ENCODE data around the gene STT3A. TPM values are rescaled to one million over a fixed set of nuclear protein-coding genes. Genes with fewer than 3 reads are reported as not detected.

STT3A gene
- total and polyA plus RNA-seq, 2 of the 13 experiments (the other 11 are each of a cell fraction or from before 2014, with no cell fraction given): 229 to 319 TPM

DNA sequence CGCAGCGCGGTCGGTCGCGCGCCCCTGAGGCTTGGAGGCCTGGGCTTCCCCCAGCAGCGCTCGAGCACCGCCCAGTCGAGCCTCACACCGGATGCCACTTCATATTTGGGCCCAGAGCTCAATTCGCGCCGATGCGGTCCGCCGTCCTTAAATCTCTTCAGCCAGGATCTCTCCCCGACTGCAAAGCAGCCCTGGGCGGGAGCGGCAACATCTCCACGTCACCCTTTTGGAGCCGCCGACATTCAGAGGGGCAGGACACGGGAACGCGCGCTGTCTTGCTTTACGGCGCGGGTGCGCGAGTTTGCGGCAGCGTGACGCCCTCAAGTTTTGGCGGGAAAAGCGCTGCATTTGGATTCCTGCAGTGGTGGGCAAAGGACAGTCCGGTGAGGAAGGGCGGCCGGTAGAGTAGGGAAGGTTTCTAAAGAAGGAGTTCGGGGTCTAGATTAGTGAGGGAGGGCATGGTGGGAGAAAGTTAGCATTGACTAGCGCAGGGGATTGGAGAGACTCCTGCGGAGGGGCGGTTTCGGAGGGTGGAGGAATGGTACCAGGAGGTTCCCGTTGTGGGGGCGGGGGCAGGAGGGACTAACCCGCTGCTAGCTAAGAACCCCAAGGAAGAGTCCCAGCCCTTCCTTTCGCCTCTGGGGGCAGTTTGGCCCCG lies 33.1 kb downstream of the STT3A start (continued):
- TF ChIP-seq ZNF883 (CRISPR knock-in tag; IDR thresholded peaks at IDR 0.05; ENCODE audit: not compliant biosample characterization) (peak; percentile 88), PAF1 (CRISPR knock-in tag; IDR thresholded peaks at IDR 0.05) (no peak), CHCHD3 (CRISPR knock-in tag; IDR thresholded peaks at IDR 0.05) (peak; percentile 83), PPARG (CRISPR knock-in tag; conservative IDR thresholded peaks at IDR 0.05) (no peak), CBFB (CRISPR knock-in tag; IDR thresholded peaks at IDR 0.05) (no peak), ZSCAN21 (CRISPR knock-in tag; IDR thresholded peaks at IDR 0.05; ENCODE audit: borderline replicate concordance) (peak; percentile 89; the same call in 1 of the 2 replicates), AHR (CRISPR knock-in tag; IDR thresholded peaks at IDR 0.05) (no peak; the same call in 1 of the 2 replicates), CENPX (CRISPR knock-in tag; IDR thresholded peaks at IDR 0.05) (no peak), ZBTB3 (CRISPR knock-in tag; IDR thresholded peaks at IDR 0.05; ENCODE audit: borderline replicate concordance, low read depth) (peak; percentile 88), ASH2L (IDR thresholded peaks at IDR 0.05; ENCODE audit: insufficient read length, low read depth, low read length) (peak; percentile 100), RFXANK (CRISPR knock-in tag; IDR thresholded peaks at IDR 0.05) (no peak)
- TF ChIP-seq, protein P1, sequence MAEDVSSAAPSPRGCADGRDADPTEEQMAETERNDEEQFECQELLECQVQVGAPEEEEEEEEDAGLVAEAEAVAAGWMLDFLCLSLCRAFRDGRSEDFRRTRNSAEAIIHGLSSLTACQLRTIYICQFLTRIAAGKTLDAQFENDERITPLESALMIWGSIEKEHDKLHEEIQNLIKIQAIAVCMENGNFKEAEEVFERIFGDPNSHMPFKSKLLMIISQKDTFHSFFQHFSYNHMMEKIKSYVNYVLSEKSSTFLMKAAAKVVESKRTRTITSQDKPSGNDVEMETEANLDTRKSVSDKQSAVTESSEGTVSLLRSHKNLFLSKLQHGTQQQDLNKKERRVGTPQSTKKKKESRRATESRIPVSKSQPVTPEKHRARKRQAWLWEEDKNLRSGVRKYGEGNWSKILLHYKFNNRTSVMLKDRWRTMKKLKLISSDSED (CRISPR knock-in tag; IDR thresholded peaks at IDR 0.05): peak; percentile 91; the same call in 1 of the 2 replicates
- TF ChIP-seq, protein P2, sequence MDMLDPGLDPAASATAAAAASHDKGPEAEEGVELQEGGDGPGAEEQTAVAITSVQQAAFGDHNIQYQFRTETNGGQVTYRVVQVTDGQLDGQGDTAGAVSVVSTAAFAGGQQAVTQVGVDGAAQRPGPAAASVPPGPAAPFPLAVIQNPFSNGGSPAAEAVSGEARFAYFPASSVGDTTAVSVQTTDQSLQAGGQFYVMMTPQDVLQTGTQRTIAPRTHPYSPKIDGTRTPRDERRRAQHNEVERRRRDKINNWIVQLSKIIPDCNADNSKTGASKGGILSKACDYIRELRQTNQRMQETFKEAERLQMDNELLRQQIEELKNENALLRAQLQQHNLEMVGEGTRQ (IDR thresholded peaks at IDR 0.05; ENCODE audit: low read depth, low read length): no peak
- TF ChIP-seq, protein P2 (CRISPR knock-in tag; IDR thresholded peaks at IDR 0.05; ENCODE audit: borderline replicate concordance): no peak
- TF ChIP-seq, protein P3, sequence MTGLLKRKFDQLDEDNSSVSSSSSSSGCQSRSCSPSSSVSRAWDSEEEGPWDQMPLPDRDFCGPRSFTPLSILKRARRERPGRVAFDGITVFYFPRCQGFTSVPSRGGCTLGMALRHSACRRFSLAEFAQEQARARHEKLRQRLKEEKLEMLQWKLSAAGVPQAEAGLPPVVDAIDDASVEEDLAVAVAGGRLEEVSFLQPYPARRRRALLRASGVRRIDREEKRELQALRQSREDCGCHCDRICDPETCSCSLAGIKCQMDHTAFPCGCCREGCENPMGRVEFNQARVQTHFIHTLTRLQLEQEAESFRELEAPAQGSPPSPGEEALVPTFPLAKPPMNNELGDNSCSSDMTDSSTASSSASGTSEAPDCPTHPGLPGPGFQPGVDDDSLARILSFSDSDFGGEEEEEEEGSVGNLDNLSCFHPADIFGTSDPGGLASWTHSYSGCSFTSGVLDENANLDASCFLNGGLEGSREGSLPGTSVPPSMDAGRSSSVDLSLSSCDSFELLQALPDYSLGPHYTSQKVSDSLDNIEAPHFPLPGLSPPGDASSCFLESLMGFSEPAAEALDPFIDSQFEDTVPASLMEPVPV (CRISPR knock-in tag; IDR thresholded peaks at IDR 0.05): peak; percentile 96
- TF ChIP-seq, protein P4, sequence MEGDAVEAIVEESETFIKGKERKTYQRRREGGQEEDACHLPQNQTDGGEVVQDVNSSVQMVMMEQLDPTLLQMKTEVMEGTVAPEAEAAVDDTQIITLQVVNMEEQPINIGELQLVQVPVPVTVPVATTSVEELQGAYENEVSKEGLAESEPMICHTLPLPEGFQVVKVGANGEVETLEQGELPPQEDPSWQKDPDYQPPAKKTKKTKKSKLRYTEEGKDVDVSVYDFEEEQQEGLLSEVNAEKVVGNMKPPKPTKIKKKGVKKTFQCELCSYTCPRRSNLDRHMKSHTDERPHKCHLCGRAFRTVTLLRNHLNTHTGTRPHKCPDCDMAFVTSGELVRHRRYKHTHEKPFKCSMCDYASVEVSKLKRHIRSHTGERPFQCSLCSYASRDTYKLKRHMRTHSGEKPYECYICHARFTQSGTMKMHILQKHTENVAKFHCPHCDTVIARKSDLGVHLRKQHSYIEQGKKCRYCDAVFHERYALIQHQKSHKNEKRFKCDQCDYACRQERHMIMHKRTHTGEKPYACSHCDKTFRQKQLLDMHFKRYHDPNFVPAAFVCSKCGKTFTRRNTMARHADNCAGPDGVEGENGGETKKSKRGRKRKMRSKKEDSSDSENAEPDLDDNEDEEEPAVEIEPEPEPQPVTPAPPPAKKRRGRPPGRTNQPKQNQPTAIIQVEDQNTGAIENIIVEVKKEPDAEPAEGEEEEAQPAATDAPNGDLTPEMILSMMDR (CRISPR knock-in tag; IDR thresholded peaks at IDR 0.05): peak; percentile 42
- TF ChIP-seq, protein P5, sequence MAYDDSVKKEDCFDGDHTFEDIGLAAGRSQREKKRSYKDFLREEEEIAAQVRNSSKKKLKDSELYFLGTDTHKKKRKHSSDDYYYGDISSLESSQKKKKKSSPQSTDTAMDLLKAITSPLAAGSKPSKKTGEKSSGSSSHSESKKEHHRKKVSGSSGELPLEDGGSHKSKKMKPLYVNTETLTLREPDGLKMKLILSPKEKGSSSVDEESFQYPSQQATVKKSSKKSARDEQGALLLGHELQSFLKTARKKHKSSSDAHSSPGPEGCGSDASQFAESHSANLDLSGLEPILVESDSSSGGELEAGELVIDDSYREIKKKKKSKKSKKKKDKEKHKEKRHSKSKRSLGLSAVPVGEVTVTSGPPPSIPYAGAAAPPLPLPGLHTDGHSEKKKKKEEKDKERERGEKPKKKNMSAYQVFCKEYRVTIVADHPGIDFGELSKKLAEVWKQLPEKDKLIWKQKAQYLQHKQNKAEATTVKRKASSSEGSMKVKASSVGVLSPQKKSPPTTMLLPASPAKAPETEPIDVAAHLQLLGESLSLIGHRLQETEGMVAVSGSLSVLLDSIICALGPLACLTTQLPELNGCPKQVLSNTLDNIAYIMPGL (CRISPR knock-in tag; IDR thresholded peaks at IDR 0.05; ENCODE audit: borderline replicate concordance in 1 of 2, low read depth in 1 of 2): peak; percentile 76 to 97
- TF ChIP-seq, protein P6, sequence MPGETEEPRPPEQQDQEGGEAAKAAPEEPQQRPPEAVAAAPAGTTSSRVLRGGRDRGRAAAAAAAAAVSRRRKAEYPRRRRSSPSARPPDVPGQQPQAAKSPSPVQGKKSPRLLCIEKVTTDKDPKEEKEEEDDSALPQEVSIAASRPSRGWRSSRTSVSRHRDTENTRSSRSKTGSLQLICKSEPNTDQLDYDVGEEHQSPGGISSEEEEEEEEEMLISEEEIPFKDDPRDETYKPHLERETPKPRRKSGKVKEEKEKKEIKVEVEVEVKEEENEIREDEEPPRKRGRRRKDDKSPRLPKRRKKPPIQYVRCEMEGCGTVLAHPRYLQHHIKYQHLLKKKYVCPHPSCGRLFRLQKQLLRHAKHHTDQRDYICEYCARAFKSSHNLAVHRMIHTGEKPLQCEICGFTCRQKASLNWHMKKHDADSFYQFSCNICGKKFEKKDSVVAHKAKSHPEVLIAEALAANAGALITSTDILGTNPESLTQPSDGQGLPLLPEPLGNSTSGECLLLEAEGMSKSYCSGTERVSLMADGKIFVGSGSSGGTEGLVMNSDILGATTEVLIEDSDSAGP (CRISPR knock-in tag; IDR thresholded peaks at IDR 0.05; ENCODE audit: borderline replicate concordance): peak; percentile 95
